ENCODE results near the gene TET3.

Gene TET3

DNA sequence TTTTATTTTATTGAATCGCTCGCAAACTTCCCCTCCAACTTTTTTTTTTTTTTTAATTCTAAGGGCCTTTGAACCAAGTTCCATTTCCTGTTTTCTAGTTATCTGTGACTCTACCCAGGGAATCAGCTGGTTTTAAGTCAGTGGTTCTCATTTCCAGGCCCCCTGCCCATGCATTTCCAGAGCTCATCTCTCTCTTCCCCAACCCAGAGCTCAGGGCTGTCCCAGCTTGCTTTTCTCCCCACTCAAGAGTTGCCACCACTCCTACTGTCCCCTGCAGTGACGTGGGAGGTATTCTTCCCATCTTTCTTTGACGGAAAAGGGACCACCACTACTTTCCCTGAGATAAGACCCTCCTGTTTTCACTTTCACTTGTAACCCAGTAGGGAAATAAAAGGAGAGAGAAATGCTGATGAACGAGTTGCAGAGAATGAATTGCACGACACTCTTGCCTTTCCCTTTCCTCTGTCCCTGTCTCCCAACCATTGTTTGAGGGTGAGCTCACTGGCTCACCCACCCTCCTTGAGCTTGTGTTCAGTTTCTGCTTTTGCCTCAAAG lies 42.1 kb downstream of the TET3 start:
- DNase-seq, result no peak

GRCh38 chr2:74027496-74027895 lies 42.8 kb downstream of the TET3 start:
- DNase-seq, result no peak

More for the DNA sequence above, 42.1 kb downstream of the TET3 start:
- intact Hi-C loops (cut with DNase I), result no loop called here

DNA sequence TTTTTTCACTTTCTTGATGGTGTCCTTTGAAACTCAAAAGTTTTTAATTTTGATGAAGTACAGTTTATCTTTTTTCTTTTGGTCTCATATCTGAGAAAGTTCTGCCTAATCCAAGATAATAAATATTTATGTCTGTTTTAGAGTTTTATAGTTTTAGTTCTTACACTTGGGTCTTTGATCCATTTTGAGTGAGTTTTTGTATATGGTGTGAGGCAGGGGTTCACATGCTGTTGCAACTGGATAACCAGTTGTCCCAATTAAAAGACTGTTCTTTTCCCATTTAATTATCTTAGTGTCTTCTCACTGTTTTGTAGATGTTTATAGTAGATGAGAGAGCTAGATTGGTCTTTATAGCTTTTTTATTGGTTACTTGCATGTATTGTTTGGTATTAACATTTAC lies 43.6 kb downstream of the TET3 start:
- intact Hi-C loops (cut with DNase I), result no loop called here
- DNase-seq, result no peak

More at GRCh38 chr2:74027496-74027895, 42.8 kb downstream of the TET3 start:
- intact Hi-C loops (cut with DNase I), result no loop called here

DNA sequence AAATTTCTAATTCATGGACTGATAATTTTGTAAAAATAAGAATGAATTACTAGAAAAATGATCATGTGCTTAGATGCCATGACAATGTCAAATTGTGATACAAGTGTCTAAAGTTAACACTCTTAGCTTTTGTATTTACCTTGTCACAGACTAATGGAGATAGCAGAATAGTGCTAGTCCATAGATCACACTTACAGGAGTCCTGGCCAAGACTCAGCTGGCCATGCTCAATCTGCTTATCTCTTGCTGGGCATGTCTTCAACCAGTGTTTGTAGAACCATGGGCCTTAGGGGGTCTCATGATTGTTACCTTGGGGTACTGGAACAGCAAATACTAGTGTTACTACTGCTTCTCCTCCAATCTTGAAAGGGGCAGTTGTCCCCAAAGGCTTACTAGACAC lies 44.0 kb downstream of the TET3 start:
- DNase-seq, result no peak
- intact Hi-C loops (cut with DNase I), result no loop called here

DNA sequence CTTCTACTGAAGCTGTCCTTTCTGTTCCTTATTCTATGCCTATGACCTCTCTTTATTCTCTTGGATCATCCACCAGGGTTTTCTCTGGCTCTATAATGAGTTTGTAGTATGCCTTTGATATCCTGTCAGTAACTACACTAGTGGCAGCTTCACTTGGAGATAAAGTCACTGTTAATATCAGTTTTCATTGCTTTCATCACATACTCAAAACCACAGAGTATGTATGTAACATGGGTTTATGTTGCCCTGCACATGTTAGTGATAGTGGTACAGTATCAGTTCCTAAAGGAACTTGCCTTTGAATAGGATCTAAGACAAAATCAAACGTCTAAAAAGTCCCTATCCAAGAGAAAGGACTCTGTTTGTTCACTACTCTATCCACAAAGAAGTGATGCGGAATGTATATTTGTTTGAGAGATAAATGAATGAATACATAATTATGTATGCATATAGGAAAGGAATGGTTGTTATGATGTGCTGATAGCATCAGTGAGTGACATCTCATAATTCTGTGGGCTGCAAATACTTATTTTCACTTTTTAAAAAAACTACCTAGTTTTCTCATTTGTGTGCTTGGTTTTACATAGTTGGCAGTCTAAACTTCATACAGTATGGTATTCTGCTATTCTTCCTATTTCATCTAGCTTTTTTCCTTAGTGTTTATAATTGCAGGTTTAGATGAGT lies 45.1 kb downstream of the TET3 start:
- no peak for DNase-seq
- intact Hi-C loops (cut with DNase I), result no loop called here

DNA sequence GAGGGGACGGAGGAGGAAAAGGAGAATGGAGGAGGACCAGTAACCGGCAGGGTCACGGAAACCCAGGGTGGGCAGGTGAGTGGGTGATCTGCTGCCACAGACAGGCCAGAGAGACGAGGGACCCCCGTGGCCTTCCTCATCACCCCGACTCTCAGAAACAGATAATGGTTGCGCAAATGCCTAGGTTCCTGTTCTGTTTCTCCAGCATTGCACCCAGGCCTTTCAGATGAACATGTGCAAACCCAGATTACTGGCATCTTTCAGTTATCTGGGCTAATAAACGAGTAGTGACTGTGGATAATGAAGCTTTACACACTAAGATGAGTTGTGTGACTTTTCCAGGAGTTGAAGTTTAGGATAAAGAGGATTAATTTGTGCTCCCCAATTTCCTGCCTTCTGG lies 46.5 kb downstream of the TET3 start:
- no peak for DNase-seq
- intact Hi-C loops (cut with DNase I), result no loop called here

DNA sequence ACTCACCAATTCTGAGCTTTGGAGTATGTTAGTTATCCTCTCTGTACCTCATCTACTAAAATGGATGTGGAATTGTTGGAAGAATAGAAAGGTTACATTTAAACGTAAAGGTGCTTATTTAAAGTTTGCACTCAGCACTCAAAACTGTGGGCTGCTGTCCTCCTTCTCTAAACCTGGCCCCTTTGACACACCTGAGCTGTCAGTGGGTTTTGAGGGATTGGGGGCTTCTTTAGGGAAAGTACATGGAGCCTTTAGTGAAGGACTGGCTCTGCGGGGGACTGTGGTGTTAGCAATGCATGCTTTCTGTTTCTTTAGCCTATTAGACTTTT lies 47.2 kb downstream of the TET3 start:
- intact Hi-C loops (cut with DNase I), result no loop called here

GRCh38 chr2:74033375-74033774 lies 48.7 kb downstream of the TET3 start:
- intact Hi-C loops (cut with DNase I), result no loop called here
- DNase-seq, result no peak

More for the DNA sequence above, 47.2 kb downstream of the TET3 start:
- no peak for DNase-seq

All from posterior cingulate gyrus (tissue), 11 donors.